ENCODE measurements around the gene FGD5.

FGD5 gene

GRCh38 chr3:14907043-14907966 lies 88.5 kb downstream of the FGD5 start:
- no peak for DNase-seq

DNA sequence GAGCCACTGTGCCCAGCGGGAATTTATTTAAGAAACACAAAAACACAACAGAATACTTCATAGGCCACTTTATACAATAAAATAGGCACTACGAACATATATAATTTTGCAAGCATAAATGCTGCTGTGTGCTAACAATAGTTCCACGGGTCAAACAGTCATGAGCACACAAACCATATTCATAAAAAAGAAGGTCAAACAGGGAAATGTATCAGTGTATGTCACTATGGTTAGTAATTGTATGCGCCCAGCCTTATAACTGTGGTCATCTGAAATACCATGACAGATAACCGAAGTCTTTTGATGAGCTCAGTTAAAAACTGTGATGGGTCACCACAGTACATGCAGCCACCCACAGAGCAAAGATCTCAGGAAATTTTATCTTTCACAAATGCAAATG lies 90.5 kb downstream of the FGD5 start:
- no peak for DNase-seq

DNA sequence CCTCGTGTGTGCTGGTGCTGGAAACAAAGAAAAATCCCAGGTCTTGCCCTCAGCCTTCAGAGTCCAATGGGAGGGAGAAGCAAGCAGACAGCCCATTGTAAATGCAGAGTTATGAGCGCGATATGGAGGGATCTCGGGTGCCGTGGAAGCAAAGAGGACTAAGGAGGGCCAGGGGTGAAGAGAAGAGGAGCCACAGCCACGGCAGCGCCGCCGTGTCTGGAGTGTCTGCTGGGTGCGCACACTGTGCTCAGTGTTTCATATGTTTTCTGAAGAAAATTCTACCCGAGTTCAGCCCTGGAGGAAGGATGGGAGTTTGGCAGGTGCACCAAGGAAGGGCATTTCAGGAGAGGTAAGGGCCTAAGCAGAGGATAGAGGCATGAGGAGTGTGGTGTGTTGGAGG lies 92.9 kb downstream of the FGD5 start:
- DNase-seq: no peak

GRCh38 chr3:14913071-14913925 lies 94.5 kb downstream of the FGD5 start:
- no peak for DNase-seq

GRCh38 chr3:14913926-14914778 lies 95.4 kb downstream of the FGD5 start:
- no peak for DNase-seq

- DNase-seq: no peak
Observed at GRCh38 chr3:14914779-14915117, 96.0 kb downstream of the FGD5 start.

DNA sequence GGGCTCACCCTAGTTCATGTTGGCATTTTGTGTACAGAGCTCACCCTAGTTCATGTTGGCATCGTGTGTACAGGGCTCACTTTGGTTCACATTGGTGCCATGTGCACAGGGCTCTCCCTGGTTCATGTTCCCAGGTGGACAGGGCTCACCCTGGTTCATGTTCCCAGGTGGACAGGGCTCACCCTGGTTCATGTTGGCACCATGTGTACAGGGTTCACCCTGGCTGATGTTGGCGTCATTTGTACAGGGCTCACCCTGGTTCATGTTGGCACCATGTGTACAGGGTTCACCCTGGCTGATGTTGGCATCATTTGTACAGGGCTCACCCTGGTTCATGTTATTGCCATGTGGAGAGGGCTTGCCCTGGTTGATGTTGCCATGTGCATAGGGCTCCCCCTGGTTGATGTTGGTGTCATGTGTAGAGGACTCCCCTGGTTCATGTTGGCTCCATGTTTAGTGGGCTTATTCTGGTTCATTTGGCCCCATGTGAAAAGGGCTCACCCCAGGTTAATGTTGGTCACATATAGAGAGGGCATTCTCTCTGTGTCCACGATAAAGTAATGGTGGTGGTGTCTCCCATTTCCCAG lies 97.0 kb downstream of the FGD5 start:
- no peak for DNase-seq

DNA sequence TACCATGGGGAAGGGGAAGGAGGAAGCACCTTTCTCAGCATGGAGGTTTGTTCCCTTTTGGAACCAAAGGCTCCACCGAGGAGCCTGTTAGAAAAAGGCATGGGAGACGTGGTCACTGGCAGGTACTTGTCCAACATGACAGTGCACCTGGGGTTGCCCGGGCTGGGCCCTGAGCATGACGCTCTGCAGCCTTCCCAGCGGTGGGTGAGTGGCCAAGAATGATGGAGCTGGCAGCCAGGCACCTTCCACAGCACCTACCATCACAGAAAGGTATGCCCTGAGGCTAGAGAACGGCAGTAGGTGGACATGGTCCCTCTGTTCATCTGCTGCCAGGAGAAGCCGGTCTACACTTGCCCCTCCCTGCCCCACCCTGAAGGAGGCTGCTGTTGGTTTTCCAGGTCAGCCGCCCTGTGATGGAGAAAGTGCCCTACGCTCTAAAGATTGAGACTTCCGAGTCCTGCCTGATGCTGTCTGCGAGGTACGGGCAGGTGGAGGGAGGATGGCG lies 99.6 kb downstream of the FGD5 start:
- no peak for DNase-seq

DNA sequence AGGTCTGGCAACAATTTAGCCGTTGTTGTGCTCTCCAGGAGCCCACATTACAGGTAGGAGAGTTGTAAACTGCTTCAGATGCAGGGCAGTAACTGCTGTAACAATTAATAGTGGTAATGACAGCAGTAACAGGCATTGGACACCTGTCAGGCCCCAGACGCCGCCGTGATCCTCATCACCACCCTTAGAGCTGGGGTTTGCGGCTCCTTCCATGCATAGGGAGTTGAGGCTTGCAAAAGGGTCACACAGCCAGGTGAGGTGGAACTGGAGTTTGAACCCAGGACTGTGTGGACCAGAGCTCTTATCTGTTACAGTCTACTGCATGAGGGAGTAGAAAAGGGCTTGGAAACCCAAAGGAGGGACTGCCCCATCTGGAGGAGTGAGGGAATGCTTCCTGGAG lies 101.8 kb downstream of the FGD5 start:
- no peak for DNase-seq

DNA sequence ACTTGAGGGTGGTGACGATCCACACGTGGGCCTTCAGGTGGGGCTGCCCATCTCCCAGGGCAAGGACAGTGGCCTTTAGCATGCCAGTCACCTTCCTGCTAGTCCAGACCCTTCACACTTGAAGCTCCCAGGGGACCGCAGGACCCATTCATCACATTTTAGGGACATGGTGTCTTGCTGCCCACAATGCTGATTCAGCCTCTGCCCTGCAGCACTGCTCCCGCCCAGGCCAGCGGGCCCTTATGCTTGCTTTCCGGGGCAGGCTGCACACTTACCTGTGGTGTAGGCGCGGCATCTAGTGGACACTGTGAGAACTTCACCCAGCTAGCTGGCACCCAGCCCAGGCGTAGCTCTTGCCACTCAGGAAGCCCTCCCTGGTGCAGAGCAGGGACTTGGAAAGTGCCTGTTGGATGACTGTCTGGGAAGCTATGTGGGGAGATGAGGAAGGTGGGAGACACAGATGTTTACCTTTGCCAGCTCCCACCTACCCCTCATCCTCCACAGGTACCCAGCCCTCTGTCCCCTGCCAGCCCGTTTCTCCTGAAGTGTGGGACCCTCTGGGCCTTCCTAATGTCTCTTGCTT lies 102.4 kb downstream of the FGD5 start:
- DNase-seq: peak; percentile 22

DNA sequence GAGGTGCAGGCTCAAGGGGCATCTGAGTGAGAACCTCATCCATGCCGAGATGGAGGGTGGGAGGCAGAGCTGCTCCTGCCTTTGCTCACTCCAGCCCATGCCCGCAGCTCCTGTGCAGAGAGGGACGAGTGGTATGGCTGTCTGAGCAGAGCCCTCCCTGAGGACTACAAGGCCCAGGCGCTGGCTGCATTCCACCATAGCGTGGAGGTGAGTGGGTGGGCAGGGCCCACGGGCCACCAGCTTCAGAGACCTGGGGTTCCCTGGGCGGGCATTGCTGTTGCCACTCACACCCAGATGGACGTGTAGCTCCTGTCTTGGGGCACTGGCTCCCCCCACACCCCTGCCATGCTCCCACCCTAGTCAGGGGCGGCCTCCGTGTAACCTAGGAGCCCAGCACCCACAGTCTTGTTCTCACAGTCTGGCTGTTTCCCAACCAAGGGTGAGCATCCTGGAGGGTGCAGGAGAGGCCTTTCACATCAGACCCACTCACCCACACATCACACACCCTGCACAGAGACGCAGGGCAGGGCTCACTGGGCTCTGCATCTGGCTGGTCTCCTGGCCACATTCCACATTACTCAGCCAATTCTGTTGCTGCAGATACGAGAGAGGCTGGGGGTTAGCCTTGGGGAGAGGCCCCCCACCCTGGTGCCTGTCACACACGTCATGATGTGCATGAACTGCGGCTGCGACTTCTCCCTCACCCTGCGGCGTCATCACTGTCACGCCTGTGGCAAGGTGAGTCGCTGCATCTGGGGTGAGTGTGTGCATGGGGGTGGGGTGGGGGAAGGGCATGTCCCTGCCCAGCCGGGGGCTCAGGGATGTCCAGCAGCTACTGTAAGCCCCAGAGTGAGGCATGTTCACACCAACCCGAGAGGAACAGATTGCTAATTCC lies 103.3 kb downstream of the FGD5 start:
- DNase-seq: no peak

- no peak for DNase-seq
Observed at GRCh38 chr3:14922863-14923262, 104.1 kb downstream of the FGD5 start.

GRCh38 chr3:14923476-14923875 lies 104.7 kb downstream of the FGD5 start:
- no peak for DNase-seq

- DNase-seq: peak; percentile 23
Observed at GRCh38 chr3:14925729-14926591, 107.2 kb downstream of the FGD5 start.

DNA sequence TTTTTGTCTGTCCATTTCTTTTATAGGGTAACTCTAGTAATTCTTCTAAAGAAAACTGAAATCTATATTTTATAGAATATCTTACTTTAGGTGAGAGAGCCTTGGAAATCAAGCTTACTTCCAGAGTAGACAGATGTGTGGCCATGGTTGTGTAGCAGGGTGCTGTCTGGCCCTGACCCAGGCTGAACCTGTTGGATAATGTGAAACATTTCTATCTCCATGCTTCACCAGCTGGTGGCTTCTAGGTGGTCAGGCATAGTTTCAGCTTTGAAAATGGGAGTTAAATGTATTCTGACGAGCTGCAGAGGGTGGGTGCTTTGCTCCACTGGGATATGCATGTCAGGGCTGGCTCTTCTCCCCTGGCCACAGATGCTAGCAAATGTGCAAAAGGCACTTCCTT lies 107.8 kb downstream of the FGD5 start:
- no peak for DNase-seq

DNA sequence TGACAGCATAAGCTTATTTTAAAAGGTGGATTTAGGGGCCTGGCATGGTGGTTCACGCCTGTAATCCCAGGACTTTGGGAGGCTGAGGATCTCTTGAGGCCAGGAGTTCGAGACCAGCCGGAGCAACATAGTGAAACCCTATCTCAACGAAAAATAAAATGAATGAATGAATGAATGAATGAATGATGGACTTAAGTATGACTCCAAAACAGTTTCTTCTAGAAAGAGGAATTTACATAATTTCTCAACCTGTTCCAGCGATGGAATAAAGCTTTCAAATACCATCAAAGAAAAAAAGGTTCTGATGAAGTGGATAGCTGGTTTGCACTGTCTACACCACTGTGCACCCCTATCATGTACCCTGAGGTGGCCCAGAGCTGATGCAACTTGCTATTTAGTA lies 108.5 kb downstream of the FGD5 start:
- no peak for DNase-seq

GRCh38 chr3:14929310-14930074 lies 110.7 kb downstream of the FGD5 start:
- DNase-seq: no peak

GRCh38 chr3:14933820-14934425 lies 115.2 kb downstream of the FGD5 start:
- no peak for DNase-seq

Data from NCI-H446 treated with DMSO at 0.1 percent for 48 hours (cell line).